GM13977 (cell line): Measurements from ENCODE around the gene LPAR4.

ENCODE experiments used
- DNase-seq: peaks from one replicate; pipeline ENCODE4 v3.0.0; 2012; ENCODE audit warnings: low spot score
- in situ Hi-C: fragments of 300-500 bp; cut with MboI; formaldehyde crosslinking; loops from one replicate; pipeline ENCODE4 v1.12.0; 2022; ENCODE audit warnings: low sequenced_read_pairs, low pct_unique_long_range_greater_than_20kb, mixed read lengths, inconsistent platforms; ENCODE audit not compliant: unreplicated experiment
- TF ChIP-seq, protein P1 (sequence below): IDR thresholded peaks from 2 replicates; pipeline ENCODE4 v1.5.1; 2012; ENCODE audit warnings: mild to moderate bottlenecking, control low read depth; ENCODE audit not compliant: insufficient read depth; ENCODE audit errors: extremely low read depth, missing control alignments

Gene LPAR4, protein sequence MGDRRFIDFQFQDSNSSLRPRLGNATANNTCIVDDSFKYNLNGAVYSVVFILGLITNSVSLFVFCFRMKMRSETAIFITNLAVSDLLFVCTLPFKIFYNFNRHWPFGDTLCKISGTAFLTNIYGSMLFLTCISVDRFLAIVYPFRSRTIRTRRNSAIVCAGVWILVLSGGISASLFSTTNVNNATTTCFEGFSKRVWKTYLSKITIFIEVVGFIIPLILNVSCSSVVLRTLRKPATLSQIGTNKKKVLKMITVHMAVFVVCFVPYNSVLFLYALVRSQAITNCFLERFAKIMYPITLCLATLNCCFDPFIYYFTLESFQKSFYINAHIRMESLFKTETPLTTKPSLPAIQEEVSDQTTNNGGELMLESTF

GRCh38 chrX:78747489-78747888 is at the start of gene LPAR4:
LPAR4 (plus strand) TSS chrX:78747720; CDS start chrX:78754870, 7,150 bp downstream.
- no peak for DNase-seq
- TF ChIP-seq, protein P1, sequence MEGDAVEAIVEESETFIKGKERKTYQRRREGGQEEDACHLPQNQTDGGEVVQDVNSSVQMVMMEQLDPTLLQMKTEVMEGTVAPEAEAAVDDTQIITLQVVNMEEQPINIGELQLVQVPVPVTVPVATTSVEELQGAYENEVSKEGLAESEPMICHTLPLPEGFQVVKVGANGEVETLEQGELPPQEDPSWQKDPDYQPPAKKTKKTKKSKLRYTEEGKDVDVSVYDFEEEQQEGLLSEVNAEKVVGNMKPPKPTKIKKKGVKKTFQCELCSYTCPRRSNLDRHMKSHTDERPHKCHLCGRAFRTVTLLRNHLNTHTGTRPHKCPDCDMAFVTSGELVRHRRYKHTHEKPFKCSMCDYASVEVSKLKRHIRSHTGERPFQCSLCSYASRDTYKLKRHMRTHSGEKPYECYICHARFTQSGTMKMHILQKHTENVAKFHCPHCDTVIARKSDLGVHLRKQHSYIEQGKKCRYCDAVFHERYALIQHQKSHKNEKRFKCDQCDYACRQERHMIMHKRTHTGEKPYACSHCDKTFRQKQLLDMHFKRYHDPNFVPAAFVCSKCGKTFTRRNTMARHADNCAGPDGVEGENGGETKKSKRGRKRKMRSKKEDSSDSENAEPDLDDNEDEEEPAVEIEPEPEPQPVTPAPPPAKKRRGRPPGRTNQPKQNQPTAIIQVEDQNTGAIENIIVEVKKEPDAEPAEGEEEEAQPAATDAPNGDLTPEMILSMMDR: no peak
- in situ Hi-C loops: no loop called here

DNA sequence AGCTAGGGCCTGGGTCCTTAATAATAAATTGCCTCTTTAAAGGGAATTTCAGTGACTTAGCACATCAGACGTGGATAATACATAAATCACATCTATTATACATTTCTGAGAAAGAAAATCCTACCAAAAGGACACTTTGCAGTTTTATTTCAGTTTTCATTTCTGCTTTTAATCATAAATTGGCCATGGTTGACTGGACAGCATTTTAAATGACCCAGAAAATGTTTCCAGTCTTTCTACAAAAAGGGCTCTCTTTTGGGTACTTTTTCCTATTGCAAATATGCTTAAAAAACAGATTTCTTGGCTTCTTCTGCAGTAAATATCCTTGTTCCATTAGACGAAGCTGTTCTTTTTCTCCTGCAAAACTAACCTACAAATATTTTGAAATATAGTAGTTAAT is 41.4 kb upstream of the LPAR4 start:
- no peak for DNase-seq
- TF ChIP-seq, protein P1: no peak
- in situ Hi-C loops: no loop called here

GRCh38 chrX:78708262-78708661 is 39.3 kb upstream of the LPAR4 start:
- peak; percentile 6 for DNase-seq
- TF ChIP-seq, protein P1: peak; percentile 42
- in situ Hi-C loops: no loop called here

- TF ChIP-seq, protein P1: no peak
- in situ Hi-C loops: no loop called here
- no peak for DNase-seq
Observed at GRCh38 chrX:78708816-78709215, 38.7 kb upstream of the LPAR4 start.

GRCh38 chrX:78710171-78710570 is 37.3 kb upstream of the LPAR4 start:
- TF ChIP-seq, protein P1: no peak
- no peak for DNase-seq
- in situ Hi-C loops: no loop called here

DNA sequence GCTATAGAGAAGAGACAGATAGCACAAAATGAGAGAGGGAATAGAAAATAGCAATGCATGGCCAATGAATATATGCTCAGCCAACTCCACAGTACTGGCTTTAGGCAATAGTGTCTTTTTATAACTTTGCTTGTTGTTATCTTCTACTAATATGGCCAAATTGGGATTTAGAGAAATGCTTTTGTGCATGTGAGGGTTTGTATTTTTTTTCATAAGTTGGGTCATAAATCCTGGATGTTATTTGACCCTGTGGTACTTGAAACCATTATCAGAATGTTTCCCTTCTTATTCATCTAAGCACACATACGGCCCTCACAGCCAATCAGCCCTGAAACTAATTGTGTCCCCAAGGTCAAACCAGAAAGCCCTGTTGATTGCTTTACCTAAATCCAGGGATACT is 35.2 kb upstream of the LPAR4 start:
- in situ Hi-C loops: no loop called here
- TF ChIP-seq, protein P1: no peak
- no peak for DNase-seq
